ENCODE measurements around the gene LACRT. TPM values are rescaled to one million over a fixed set of nuclear protein-coding genes. Genes with fewer than 3 reads are reported as not detected.

LACRT gene
- total and polyA plus RNA-seq, 2 of the 4 experiments (the other 2 are of a cell fraction), result not detected

DNA sequence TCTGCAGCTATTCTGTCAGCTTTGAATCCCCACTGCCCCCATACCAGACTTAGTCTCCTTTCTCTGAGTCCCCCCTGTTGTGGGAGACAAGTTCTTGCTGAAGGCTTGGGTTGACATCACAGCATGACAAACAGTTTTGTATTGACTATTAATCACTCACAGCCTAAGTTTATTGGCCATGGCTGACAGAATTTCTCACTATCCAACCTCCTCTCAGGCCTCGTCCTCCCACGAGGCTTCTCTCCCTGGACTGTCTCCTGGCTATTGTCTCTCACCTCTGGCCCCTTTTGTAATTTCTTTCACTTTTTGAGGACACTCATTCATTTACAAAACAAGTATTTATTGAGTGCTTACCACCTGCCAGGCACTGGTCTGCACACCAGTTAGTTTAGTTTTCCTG is 48.7 kb upstream of the LACRT start:
- ATAC-seq (ENCODE audit: low read depth) (no peak), DNase-seq (no peak)
- no TSS peak for BruUV-seq (replicated peaks)
- no peak overlapping the region for H2AFZ ChIP-seq (replicated peaks; ENCODE audit: low read length, poor library complexity)
- dilution Hi-C loops (cut with HindIII; ENCODE audit: low sequenced_read_pairs, unreplicated experiment), result no loop called here
- H3K4me2 ChIP-seq (ENCODE audit: low read depth, low read length), result no peak overlapping the region
- H4K8ac ChIP-seq (ENCODE audit: low read depth in 2 of 2, low read length in 2 of 2), result no peak overlapping the region
- no peak overlapping the region for H4K5ac ChIP-seq (ENCODE audit: low read depth, low read length)
- H3K4me1 ChIP-seq (ENCODE audit: control insufficient read depth, insufficient read depth, low read length), result no peaks in the 10 kb centered on the region
- no peak overlapping the region for H2BK20ac ChIP-seq (ENCODE audit: low read depth, low read length)
- H2BK5ac ChIP-seq (ENCODE audit: low read depth, low read length, poor library complexity, severe bottlenecking), result no peak overlapping the region
- no peak overlapping the region for H2AK5ac ChIP-seq (ENCODE audit: low read depth, low read length)
- H3K4me3 ChIP-seq (ENCODE audit: insufficient read depth, low read depth, low read length), result no peak overlapping the region
- ChIA-PET POLR2A (ENCODE audit: unreplicated experiment) (no interaction called here), CTCF (no interaction called here)
- H3K27ac ChIP-seq (ENCODE audit: insufficient read depth, low read length), result no peak overlapping the region
- no peak overlapping the region for H3K9ac ChIP-seq (ENCODE audit: low read depth, low read length)
- no peaks in the 10 kb centered on the region for H3K36me3 ChIP-seq (ENCODE audit: control insufficient read depth, insufficient read depth, low read length)
- no peak overlapping the region for H3K14ac ChIP-seq (replicated peaks; ENCODE audit: low read depth, low read length)
- no peak overlapping the region for H4K91ac ChIP-seq (ENCODE audit: insufficient read depth, low read depth, low read length)
- no peak overlapping the region for H2BK15ac ChIP-seq (ENCODE audit: low read depth, low read length)
- no peak overlapping the region for H2AK9ac ChIP-seq (replicated peaks; ENCODE audit: low read depth, low read length, poor library complexity)
- TF ChIP-seq MXI1 (IDR thresholded peaks at IDR 0.05; ENCODE audit: borderline replicate concordance, low read depth, low read length) (no peak), RFX5 (IDR thresholded peaks at IDR 0.05; ENCODE audit: low read depth, low read length) (no peak), NFE2L2 (IDR thresholded peaks at IDR 0.05; ENCODE audit: low read depth, low read length) (no peak), CEBPB (IDR thresholded peaks at IDR 0.05; ENCODE audit: low read depth, low read length) (no peak), MAFK (IDR thresholded peaks at IDR 0.05; ENCODE audit: low read depth, low read length) (no peak), BHLHE40 (IDR thresholded peaks at IDR 0.05; ENCODE audit: low read depth, low read length) (no peak), CHD1 (IDR thresholded peaks at IDR 0.05; ENCODE audit: low read depth, low read length) (no peak), MAZ (IDR thresholded peaks at IDR 0.05; ENCODE audit: borderline replicate concordance, low read depth, low read length) (no peak), POLR2A (IDR thresholded peaks at IDR 0.05; ENCODE audit: low read depth, low read length) (no peak), FOS (IDR thresholded peaks at IDR 0.05; ENCODE audit: low read depth, low read length) (no peak), RCOR1 (IDR thresholded peaks at IDR 0.05; ENCODE audit: insufficient replicate concordance, low read length) (no peak), SMC3 (IDR thresholded peaks at IDR 0.05; ENCODE audit: low read depth, low read length) (no peak)
- TF ChIP-seq, protein P1, sequence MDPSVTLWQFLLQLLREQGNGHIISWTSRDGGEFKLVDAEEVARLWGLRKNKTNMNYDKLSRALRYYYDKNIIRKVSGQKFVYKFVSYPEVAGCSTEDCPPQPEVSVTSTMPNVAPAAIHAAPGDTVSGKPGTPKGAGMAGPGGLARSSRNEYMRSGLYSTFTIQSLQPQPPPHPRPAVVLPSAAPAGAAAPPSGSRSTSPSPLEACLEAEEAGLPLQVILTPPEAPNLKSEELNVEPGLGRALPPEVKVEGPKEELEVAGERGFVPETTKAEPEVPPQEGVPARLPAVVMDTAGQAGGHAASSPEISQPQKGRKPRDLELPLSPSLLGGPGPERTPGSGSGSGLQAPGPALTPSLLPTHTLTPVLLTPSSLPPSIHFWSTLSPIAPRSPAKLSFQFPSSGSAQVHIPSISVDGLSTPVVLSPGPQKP (IDR thresholded peaks at IDR 0.05; ENCODE audit: borderline replicate concordance, low read depth, low read length), result no peak
- TF ChIP-seq, protein P2, sequence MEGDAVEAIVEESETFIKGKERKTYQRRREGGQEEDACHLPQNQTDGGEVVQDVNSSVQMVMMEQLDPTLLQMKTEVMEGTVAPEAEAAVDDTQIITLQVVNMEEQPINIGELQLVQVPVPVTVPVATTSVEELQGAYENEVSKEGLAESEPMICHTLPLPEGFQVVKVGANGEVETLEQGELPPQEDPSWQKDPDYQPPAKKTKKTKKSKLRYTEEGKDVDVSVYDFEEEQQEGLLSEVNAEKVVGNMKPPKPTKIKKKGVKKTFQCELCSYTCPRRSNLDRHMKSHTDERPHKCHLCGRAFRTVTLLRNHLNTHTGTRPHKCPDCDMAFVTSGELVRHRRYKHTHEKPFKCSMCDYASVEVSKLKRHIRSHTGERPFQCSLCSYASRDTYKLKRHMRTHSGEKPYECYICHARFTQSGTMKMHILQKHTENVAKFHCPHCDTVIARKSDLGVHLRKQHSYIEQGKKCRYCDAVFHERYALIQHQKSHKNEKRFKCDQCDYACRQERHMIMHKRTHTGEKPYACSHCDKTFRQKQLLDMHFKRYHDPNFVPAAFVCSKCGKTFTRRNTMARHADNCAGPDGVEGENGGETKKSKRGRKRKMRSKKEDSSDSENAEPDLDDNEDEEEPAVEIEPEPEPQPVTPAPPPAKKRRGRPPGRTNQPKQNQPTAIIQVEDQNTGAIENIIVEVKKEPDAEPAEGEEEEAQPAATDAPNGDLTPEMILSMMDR (conservative IDR thresholded peaks at IDR 0.05; ENCODE audit: low read depth, low read length), result no peak
- TF ChIP-seq, protein P3, sequence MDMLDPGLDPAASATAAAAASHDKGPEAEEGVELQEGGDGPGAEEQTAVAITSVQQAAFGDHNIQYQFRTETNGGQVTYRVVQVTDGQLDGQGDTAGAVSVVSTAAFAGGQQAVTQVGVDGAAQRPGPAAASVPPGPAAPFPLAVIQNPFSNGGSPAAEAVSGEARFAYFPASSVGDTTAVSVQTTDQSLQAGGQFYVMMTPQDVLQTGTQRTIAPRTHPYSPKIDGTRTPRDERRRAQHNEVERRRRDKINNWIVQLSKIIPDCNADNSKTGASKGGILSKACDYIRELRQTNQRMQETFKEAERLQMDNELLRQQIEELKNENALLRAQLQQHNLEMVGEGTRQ (IDR thresholded peaks at IDR 0.05; ENCODE audit: low read depth, low read length), result no peak
- intact Hi-C loops (cut with micrococcal nuclease), result no loop called here
- no peak overlapping the region for H2BK120ac ChIP-seq (ENCODE audit: low read depth, low read length)
- H3K79me1 ChIP-seq (ENCODE audit: low read depth in 1 of 2, low read length in 2 of 2), result no peaks in the 10 kb centered on the region
- no peaks in the 10 kb centered on the region for H4K20me1 ChIP-seq (ENCODE audit: insufficient read depth, low read length)
- H3K23ac ChIP-seq (ENCODE audit: low read depth, low read length), result no peak overlapping the region
- H3K27me3 ChIP-seq (ENCODE audit: control insufficient read depth, insufficient read depth, low read length), result no peaks in the 10 kb centered on the region; the same call in 1 of the 2 replicates
- no peaks in the 10 kb centered on the region for H3K9me3 ChIP-seq (ENCODE audit: control insufficient read depth, insufficient read depth, low read length)
- WGBS, 2 experiments (ENCODE audit: extremely low coverage in 2 of 2, insufficient read length in 1 of 2), result no CpG with 5 or more reads among the region's 2 CpGs
- no peak overlapping the region for H3K4ac ChIP-seq (ENCODE audit: low read depth, low read length)
- H3K56ac ChIP-seq (ENCODE audit: extremely low read depth, insufficient read depth, low read length), result no peak overlapping the region
- H3K9me1 ChIP-seq (ENCODE audit: insufficient read depth, low read length), result no peaks in the 10 kb centered on the region; the same call in 1 of the 2 replicates
- H3K18ac ChIP-seq (ENCODE audit: low read depth, low read length), result no peak overlapping the region
- in situ Hi-C loops (cut with MboI; ENCODE audit: low sequenced_read_pairs), result no loop called here
